Measurements from ENCODE around the gene DIO1. TPM values are rescaled to one million over a fixed set of nuclear protein-coding genes. Genes with fewer than 3 reads are reported as not detected.
A peak's percentile ranks its signal among the peaks of the same experiment; 100 is the strongest.

Gene DIO1
- polyA plus RNA-seq, 1 of the 3 experiments (the other 2 are of a cell fraction) = not detected

DNA sequence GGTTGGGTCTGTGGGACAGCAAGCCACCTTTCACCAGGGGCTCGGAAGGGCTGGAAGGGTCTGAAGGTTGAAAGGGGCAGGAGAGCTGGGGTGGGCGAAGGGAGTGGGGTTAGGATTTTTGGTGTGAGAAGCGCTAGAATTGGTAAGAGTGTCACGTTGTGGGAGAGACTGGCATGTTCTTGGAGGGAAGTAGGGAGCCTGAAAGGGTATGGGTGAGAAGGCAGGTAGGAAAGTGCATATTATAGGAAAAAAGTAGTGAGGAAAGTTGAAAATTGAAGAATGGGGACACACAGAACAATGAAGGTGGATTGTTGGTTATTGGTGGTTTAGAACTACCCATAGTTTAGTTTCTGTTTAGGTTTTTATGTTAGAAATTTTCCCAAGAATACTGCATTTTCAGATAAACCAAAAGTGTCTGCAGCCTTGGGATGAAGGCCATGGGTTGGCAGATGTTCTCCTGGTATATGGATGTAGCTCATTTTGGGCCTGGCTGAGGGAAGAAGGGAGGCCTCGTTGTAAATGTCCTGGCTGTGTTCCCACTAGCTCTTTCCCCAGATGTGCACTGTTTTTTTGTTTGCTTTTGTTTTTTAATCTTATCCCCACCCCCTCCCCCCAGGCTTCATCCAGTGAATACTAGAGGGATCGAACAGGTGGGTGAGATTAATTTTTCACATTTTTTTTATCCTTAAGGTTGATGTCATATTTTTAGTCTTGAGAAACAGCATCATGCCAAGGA is 53.4 kb downstream of the DIO1 start:
- Histone ChIP-seq H3K4me3 (ENCODE audit: low read depth in 2 of 2, low read length in 1 of 2) (peak overlapping the region; percentile 49 to 72), H3K36me3 (replicated peaks in 1 of 2; ENCODE audit: control insufficient read depth in 1 of 2, insufficient read depth in 2 of 2, low read length in 1 of 2) (peaks cover 26 to 28% of the 10 kb centered on the region in 2 experiments), H3K4me1 (ENCODE audit: control insufficient read depth in 1 of 2, insufficient read depth in 2 of 2, low read depth in 1 of 2, low read length in 1 of 2) (peaks cover 11 to 40% of the 10 kb centered on the region in 2 experiments; a peak in 2 of 4 replicates), H3F3A (replicated peaks; ENCODE audit: insufficient read depth) (peaks cover 2% of the 10 kb centered on the region), H3K79me2 (ENCODE audit: insufficient read depth) (peaks cover 85% of the 10 kb centered on the region), H3K27me3 (ENCODE audit: insufficient read depth) (no peaks in the 10 kb centered on the region), H2AFZ (ENCODE audit: low read depth) (no peak overlapping the region), H3K9me3 (no peaks in the 10 kb centered on the region), H4K20me1 (ENCODE audit: insufficient read depth) (peaks cover 18% of the 10 kb centered on the region), H3K9ac (peak overlapping the region; percentile 76), H3K27ac (ENCODE audit: low read depth in 2 of 2, low read length in 1 of 2) (no peak overlapping the region), H3K9me2 (no peaks in the 10 kb centered on the region), H3K4me2 (peak overlapping the region; percentile 93)
- ChIA-PET CTCF (interaction anchor here (0.8 to 11.2 kb wide), 8 partner anchors 9 to 86 kb away, joined by 3 to 100 read pairs (median 11); no protein-coding TSS in a partner anchor), POLR2A (no interaction called here)
- DNase-seq = no peak
- 56% methylated on average over 6 of the region's 6 CpGs for WGBS (ENCODE audit: low lambda C conversion rate)
- TF ChIP-seq FOSL2 (IDR thresholded peaks at IDR 0.05; ENCODE audit: borderline replicate concordance, low read depth) (no peak), SMC3 (IDR thresholded peaks at IDR 0.05; ENCODE audit: low read depth, low read length) (no peak), FOXJ3 (CRISPR knock-in tag; IDR thresholded peaks at IDR 0.05) (no peak), RXRA (IDR thresholded peaks at IDR 0.05; ENCODE audit: borderline replicate concordance, low read depth) (no peak), FOXM1 (IDR thresholded peaks at IDR 0.05; ENCODE audit: low read depth) (no peak)
- TF ChIP-seq, protein P1, sequence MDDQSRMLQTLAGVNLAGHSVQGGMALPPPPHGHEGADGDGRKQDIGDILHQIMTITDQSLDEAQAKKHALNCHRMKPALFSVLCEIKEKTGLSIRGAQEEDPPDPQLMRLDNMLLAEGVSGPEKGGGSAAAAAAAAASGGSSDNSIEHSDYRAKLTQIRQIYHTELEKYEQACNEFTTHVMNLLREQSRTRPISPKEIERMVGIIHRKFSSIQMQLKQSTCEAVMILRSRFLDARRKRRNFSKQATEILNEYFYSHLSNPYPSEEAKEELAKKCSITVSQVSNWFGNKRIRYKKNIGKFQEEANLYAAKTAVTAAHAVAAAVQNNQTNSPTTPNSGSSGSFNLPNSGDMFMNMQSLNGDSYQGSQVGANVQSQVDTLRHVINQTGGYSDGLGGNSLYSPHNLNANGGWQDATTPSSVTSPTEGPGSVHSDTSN (IDR thresholded peaks at IDR 0.05) = no peak
- TF ChIP-seq, protein P2, sequence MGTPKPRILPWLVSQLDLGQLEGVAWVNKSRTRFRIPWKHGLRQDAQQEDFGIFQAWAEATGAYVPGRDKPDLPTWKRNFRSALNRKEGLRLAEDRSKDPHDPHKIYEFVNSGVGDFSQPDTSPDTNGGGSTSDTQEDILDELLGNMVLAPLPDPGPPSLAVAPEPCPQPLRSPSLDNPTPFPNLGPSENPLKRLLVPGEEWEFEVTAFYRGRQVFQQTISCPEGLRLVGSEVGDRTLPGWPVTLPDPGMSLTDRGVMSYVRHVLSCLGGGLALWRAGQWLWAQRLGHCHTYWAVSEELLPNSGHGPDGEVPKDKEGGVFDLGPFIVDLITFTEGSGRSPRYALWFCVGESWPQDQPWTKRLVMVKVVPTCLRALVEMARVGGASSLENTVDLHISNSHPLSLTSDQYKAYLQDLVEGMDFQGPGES (IDR thresholded peaks at IDR 0.05; ENCODE audit: low read depth, low read length) = no peak
- TF ChIP-seq, protein P3, sequence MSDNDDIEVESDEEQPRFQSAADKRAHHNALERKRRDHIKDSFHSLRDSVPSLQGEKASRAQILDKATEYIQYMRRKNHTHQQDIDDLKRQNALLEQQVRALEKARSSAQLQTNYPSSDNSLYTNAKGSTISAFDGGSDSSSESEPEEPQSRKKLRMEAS (IDR thresholded peaks at IDR 0.05; ENCODE audit: low read depth) = no peak
- TF ChIP-seq, protein P4, sequence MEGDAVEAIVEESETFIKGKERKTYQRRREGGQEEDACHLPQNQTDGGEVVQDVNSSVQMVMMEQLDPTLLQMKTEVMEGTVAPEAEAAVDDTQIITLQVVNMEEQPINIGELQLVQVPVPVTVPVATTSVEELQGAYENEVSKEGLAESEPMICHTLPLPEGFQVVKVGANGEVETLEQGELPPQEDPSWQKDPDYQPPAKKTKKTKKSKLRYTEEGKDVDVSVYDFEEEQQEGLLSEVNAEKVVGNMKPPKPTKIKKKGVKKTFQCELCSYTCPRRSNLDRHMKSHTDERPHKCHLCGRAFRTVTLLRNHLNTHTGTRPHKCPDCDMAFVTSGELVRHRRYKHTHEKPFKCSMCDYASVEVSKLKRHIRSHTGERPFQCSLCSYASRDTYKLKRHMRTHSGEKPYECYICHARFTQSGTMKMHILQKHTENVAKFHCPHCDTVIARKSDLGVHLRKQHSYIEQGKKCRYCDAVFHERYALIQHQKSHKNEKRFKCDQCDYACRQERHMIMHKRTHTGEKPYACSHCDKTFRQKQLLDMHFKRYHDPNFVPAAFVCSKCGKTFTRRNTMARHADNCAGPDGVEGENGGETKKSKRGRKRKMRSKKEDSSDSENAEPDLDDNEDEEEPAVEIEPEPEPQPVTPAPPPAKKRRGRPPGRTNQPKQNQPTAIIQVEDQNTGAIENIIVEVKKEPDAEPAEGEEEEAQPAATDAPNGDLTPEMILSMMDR (IDR thresholded peaks at IDR 0.05) = no peak

DNA sequence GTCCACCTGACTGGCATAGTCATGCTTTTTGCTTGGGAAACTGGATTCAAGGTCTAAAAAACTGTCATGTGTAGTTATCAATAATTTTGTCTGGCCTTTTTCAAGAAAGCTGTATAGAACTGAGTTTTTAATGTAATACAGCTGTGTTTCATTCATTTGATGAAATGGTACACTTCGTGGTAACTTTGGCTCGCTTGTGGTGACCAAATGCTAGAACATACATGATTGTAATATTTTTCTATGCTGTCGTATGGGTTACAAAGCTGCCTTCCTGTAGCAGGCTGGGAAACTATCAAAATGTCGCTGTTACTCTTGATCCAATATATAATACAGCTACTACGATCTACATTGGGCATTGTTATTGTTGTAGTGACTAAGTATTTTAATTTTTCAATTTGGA is 54.3 kb downstream of the DIO1 start:
- CTCF ChIA-PET = interaction anchor here (0.8 to 11.2 kb wide), 11 partner anchors 8 to 147 kb away, joined by 3 to 100 read pairs (median 5); no protein-coding TSS in a partner anchor
- 89% methylated on average over 5 of the region's 5 CpGs for WGBS (ENCODE audit: low lambda C conversion rate)
- TF ChIP-seq TEAD4 (IDR thresholded peaks at IDR 0.05; ENCODE audit: borderline replicate concordance, insufficient read depth) (no peak), FOSL2 (IDR thresholded peaks at IDR 0.05; ENCODE audit: borderline replicate concordance, low read depth) (no peak), RFX5 (IDR thresholded peaks at IDR 0.05; ENCODE audit: low read length) (no peak), POLR2AphosphoS5 (IDR thresholded peaks at IDR 0.05; ENCODE audit: low read depth, low read length) (no peak), JUND (IDR thresholded peaks at IDR 0.05) (no peak), EZH2phosphoT487 (IDR thresholded peaks at IDR 0.05; ENCODE audit: borderline replicate concordance, low read depth) (no peak), USF1 (IDR thresholded peaks at IDR 0.05; ENCODE audit: borderline replicate concordance, low read depth) (no peak), TAF1 (IDR thresholded peaks at IDR 0.05; ENCODE audit: borderline replicate concordance, low read depth, low read length) (no peak), FOXJ3 (CRISPR knock-in tag; IDR thresholded peaks at IDR 0.05) (no peak), SMC3 (IDR thresholded peaks at IDR 0.05; ENCODE audit: low read depth, low read length) (no peak)
- TF ChIP-seq, protein P3 (IDR thresholded peaks at IDR 0.05; ENCODE audit: low read depth) = no peak
- TF ChIP-seq, protein P4 (IDR thresholded peaks at IDR 0.05) = no peak

More for the DNA sequence above, 54.3 kb downstream of the DIO1 start:
- Histone ChIP-seq H4K20me1 (ENCODE audit: insufficient read depth) (peaks cover 18% of the 10 kb centered on the region), H3K9me2 (no peaks in the 10 kb centered on the region), H3F3A (replicated peaks; ENCODE audit: insufficient read depth) (peaks cover 6% of the 10 kb centered on the region), H3K27me3 (ENCODE audit: insufficient read depth) (no peaks in the 10 kb centered on the region), H3K36me3 (replicated peaks in 1 of 2; ENCODE audit: control insufficient read depth in 1 of 2, insufficient read depth in 2 of 2, low read length in 1 of 2) (peaks cover 33 to 36% of the 10 kb centered on the region in 2 experiments), H3K9ac (no peak overlapping the region), H3K4me1 (ENCODE audit: control insufficient read depth in 1 of 2, insufficient read depth in 2 of 2, low read depth in 1 of 2, low read length in 1 of 2) (peaks cover 11 to 41% of the 10 kb centered on the region in 2 experiments; a peak in 2 of 4 replicates), H3K27ac (ENCODE audit: low read depth in 2 of 2, low read length in 1 of 2) (peak overlapping the region in 1 of 2 experiments; percentile 18; a peak in 1 of 4 replicates), H3K4me2 (peak overlapping the region; percentile 93), H2AFZ (ENCODE audit: low read depth) (no peak overlapping the region), H3K4me3 (ENCODE audit: low read depth in 2 of 2, low read length in 1 of 2) (0 out of 4 replicates have a peak overlapping the region, but pooled peaks of 1 of the 2 experiments have one; percentile 72), H3K79me2 (ENCODE audit: insufficient read depth) (peaks cover 80% of the 10 kb centered on the region), H3K9me3 (no peaks in the 10 kb centered on the region)
- DNase-seq = no peak
- POLR2A ChIA-PET = no interaction called here

All from SK-N-SH (cell line).